Testis (tissue), 3 donors: ENCODE measurements around the gene TP53INP2. TPM values are rescaled to one million over a fixed set of nuclear protein-coding genes. Genes with fewer than 3 reads are reported as not detected.

Experiments used
- DNase-seq: peaks from one replicate; pipeline ENCODE4 v3.0.0-alpha.2; 2019
- H3K27ac ChIP-seq, 2 donors: fragments of 200-600 bp; sonication (generic); one replicate each; pipeline ENCODE4 v1.5.1; 2019
- H3K27me3 ChIP-seq: fragments of 200-600 bp; sonication (generic); one replicate; pipeline ENCODE4 v1.5.1; 2019
- H3K36me3 ChIP-seq: fragments of 200-600 bp; sonication (generic); one replicate; pipeline ENCODE4 v1.5.1; 2017; ENCODE audit warnings: low read depth; ENCODE audit errors: missing control alignments
- H3K4me1 ChIP-seq: fragments of 200-600 bp; sonication (generic); one replicate; pipeline ENCODE4 v1.5.1; 2019
- H3K4me3 ChIP-seq, 2 donors: fragments of 200-600 bp; sonication (generic); one replicate each; pipeline ENCODE4 v1.5.1; 2017 to 2019
- H3K9me3 ChIP-seq: fragments of 200-600 bp; sonication (generic); one replicate; pipeline ENCODE4 v1.5.1; 2017
- CTCF ChIP-seq, 3 experiments: fragments of 450-650 bp in 2 of 3; fragments of 200-600 bp in 1 of 3; sonication (generic) in 1 of 3; IDR thresholded peaks; one replicate each; pipeline ENCODE4 v1.5.1; 2016 to 2019; ENCODE audit warnings: antibody characterized with exemption in 3 of 3, mild to moderate bottlenecking in 2 of 3, moderate library complexity in 1 of 3
- POLR2A ChIP-seq: fragments of 450-650 bp; IDR thresholded peaks from one replicate; pipeline ENCODE4 v1.6.1; 2017; ENCODE audit warnings: antibody characterized with exemption, mild to moderate bottlenecking, moderate library complexity
- WGBS, 2 donors: methylation state at CpG; one replicate each; pipeline ENCODE4 v1.1.5; 2018; 5-methylcytosine and 5-hydroxymethylcytosine counted together
- intact Hi-C: fragments of 100-400 bp; cut with DNase I; formaldehyde crosslinking; loops from one replicate; pipeline ENCODE4 v1.15.1; 2023; ENCODE audit warnings: low total_unique reads
- polyA plus RNA-seq: library from polyadenylated mRNA; stranded (reverse); fragments of 350-450 nt; fragmentation: Illumina TruSeq; extraction: RNeasy Lipid Tissue Mini Kit (QIAGEN cat#74804); gene quantifications from one replicate; pipeline ENCODE4 v1.2.3, GENCODE V29; 2014; ENCODE audit warnings: low read depth, low replicate concordance; ENCODE audit not compliant: insufficient read depth
- total RNA-seq, 2 donors: library from RNA; depleted of rRNA; stranded (reverse); fragments of >200 nt; gene quantifications; one replicate each; pipeline ENCODE4 v1.2.3, GENCODE V29; 2016

Gene TP53INP2
- total and polyA plus RNA-seq, 3 donors from 2014 or later = 35.3 to 59.9 (median 39.9) TPM

DNA sequence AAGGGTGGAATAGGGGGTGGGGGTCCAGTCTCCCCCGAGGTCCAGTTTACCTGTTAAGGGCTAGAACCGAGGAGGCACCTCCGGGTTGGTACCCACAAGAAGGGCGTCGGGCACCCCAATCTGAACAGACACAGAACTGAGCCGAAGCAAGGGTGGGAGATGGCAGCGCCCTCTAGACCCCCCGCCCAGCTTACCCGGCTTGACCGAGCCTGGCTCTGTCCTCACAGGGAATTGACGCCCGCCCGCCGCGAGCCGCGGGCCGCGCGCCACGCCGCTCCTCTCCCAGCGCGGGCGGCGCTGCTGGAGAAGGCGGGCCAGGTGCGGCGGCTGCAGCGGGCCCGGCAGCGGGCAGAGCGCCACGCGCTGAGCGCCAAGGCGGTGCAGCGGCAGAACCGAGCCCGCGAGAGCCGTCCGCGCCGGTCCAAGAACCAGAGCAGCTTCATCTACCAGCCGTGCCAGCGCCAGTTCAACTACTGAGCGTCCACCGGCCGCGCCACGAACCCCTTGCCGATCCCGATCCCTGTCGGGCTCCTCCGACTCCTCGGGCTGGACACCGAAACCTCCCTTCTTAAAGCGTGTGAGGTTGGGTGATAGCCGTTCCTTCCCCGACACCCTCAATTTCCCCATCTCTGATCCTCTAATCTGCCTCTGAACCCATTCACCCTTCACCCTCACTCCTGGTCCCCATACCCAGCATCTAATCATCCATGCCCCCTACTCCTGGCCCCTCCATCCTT is 5.9 kb downstream of the TP53INP2 start:
- TF ChIP-seq POLR2A = no peak
- TF ChIP-seq CTCF (IDR thresholded peaks at IDR 0.05) = no peak
- peak; percentile 59 for DNase-seq
- no peaks in the 10 kb centered on the region for H3K9me3 ChIP-seq
- no peaks in the 10 kb centered on the region for H3K27me3 ChIP-seq
- intact Hi-C loops = no loop called here
- no peaks in the 10 kb centered on the region for H3K36me3 ChIP-seq
- peaks cover 18% of the 10 kb centered on the region for H3K4me1 ChIP-seq
- H3K27ac ChIP-seq = peak overlapping the region; percentile 87 to 98
- H3K4me3 ChIP-seq = peak overlapping the region; percentile 75 to 84
- 13 to 14% methylated on average over 19 to 61 of the region's 61 CpGs for WGBS, 2 donors

- TF ChIP-seq CTCF (IDR thresholded peaks at IDR 0.05) (no peak), POLR2A (no peak)
- Histone ChIP-seq H3K27me3 (no peaks in the 10 kb centered on the region), H3K36me3 (no peaks in the 10 kb centered on the region), H3K4me1 (peaks cover 13% of the 10 kb centered on the region), H3K4me3 (peak overlapping the region in 1 of 2 donors; percentile 84), H3K27ac (peak overlapping the region in 1 of 2 donors; percentile 98), H3K9me3 (no peaks in the 10 kb centered on the region)
- intact Hi-C loops = no loop called here
- DNase-seq = no peak
Measured at GRCh38 chr20:34710568-34710839, 6.4 kb downstream of the TP53INP2 start.

DNA sequence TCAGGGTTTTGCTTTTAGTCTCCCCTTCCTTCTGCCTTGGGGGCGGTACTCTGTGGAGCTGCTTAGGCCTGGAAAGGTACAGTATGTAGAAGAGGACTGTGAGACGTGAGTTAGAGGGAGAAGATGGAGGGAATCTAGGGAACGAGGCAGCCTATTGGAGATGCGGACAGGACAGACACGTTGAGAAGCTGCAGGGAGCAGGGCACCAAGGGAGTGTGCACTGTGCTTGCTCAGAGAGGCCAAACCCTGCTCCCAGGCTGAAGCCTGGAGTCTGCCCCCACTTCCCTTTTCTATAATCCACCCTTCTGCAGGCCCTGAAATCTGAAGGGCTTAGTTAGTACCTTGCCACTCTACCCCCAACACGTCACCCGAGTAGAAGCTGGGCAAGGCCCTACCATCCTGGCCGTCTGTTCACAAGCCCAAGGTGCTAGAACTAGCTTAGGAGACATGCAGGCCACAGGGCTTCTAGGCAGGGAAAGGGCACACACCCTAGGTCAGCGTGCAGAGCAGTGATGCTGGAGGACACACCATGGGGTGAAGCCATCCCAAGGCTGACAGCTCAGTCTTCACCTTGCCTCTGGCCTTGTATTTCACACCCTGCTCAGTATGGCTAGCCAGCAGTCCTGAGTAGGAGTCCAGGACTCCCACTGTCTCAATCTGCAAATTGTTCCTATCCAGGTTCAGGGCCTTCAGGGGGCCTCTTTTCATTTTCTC is 6.9 kb downstream of the TP53INP2 start:
- DNase-seq = no peak
- intact Hi-C loops = no loop called here
- TF ChIP-seq CTCF (IDR thresholded peaks at IDR 0.05) (no peak), POLR2A (no peak)
- H3K4me1 ChIP-seq = peaks cover 11% of the 10 kb centered on the region
- no peak overlapping the region for H3K4me3 ChIP-seq
- peak overlapping the region in 1 of 2 donors; percentile 98 for H3K27ac ChIP-seq
- no peaks in the 10 kb centered on the region for H3K36me3 ChIP-seq
- no peaks in the 10 kb centered on the region for H3K27me3 ChIP-seq
- 76% methylated on average over 8 to 9 of the region's 9 CpGs for WGBS, 2 donors
- no peaks in the 10 kb centered on the region for H3K9me3 ChIP-seq

GRCh38 chr20:34711813-34712430 is 7.8 kb downstream of the TP53INP2 start:
- no peak for DNase-seq

More at GRCh38 chr20:34711813-34712430, 7.8 kb downstream of the TP53INP2 start:
- WGBS, 2 donors = 93 to 95% methylated on average over 3 of the region's 3 CpGs
- Histone ChIP-seq H3K27me3 (no peaks in the 10 kb centered on the region), H3K4me1 (peaks cover 11% of the 10 kb centered on the region), H3K4me3 (no peak overlapping the region), H3K36me3 (no peaks in the 10 kb centered on the region), H3K9me3 (no peaks in the 10 kb centered on the region), H3K27ac (no peak overlapping the region)
- TF ChIP-seq POLR2A = no peak
- no peak for TF ChIP-seq CTCF (IDR thresholded peaks at IDR 0.05)
- intact Hi-C loops = no loop called here
